WTC11 (cell line): ENCODE data around the gene LRRC40. TPM values are rescaled to one million over a fixed set of nuclear protein-coding genes. Genes with fewer than 3 reads are reported as not detected.

ENCODE experiments used
- ATAC-seq: fragments of 200-7000 bp; cut with Tn5 transposase; 2 replicates; pipeline ENCODE4 v1.10.0; 2021; ENCODE audit warnings: mild to moderate bottlenecking, moderate library complexity
- CTCF ChIA-PET: fragments of 300-600 bp; sonication (Branson Sonifier 250); formaldehyde crosslinking; loops from one replicate; lab custom pipeline; 2021; ENCODE audit warnings: antibody characterized with exemption; lab: Charles Lee
- POLR2A ChIA-PET: fragments of 350-600 bp; sonication (Branson Sonifier 250); formaldehyde crosslinking; loops from one replicate; lab custom pipeline; 2021; ENCODE audit warnings: antibody characterized with exemption; lab: Charles Lee
- DNase-seq: peaks from one replicate; pipeline ENCODE4 v3.0.0; 2021; ENCODE audit warnings: low spot score
- H3K27ac Mint-ChIP-seq: 2 replicates; pipeline ENCODE4 v1.8.0; 2021; ENCODE audit warnings: mixed read lengths
- H3K27me3 Mint-ChIP-seq: 2 replicates; pipeline ENCODE4 v1.8.0; 2021; ENCODE audit warnings: low read depth, mild to moderate bottlenecking, moderate library complexity, mixed read lengths
- H3K36me3 Mint-ChIP-seq: 2 replicates; pipeline ENCODE4 v1.8.0; 2021; ENCODE audit warnings: mixed read lengths
- H3K4me1 Mint-ChIP-seq: 2 replicates; pipeline ENCODE4 v1.8.0; 2022; ENCODE audit warnings: mixed read lengths
- H3K4me3 Mint-ChIP-seq: 2 replicates; pipeline ENCODE4 v1.8.0; 2021; ENCODE audit warnings: mild to moderate bottlenecking, moderate library complexity, mixed read lengths
- H3K9me3 Mint-ChIP-seq: 2 replicates; pipeline ENCODE4 v1.8.0; 2021; ENCODE audit warnings: mixed read lengths
- AR ChIP-seq: fragments of 250-450 bp; sonication (Bioruptor Pico); IDR thresholded peaks from 2 replicates; pipeline ENCODE4 v1.9.0; 2021; ENCODE audit warnings: mild to moderate bottlenecking
- ATF2 ChIP-seq: sonication (generic); formaldehyde crosslinking; IDR thresholded peaks from 2 replicates; pipeline ENCODE4 v1.8.1; 2022; ENCODE audit warnings: low read depth, missing genetic modification reagents, borderline replicate concordance
- CDX4 ChIP-seq: fragments of 250-450 bp; sonication (Bioruptor Pico); IDR thresholded peaks from 2 replicates; pipeline ENCODE4 v1.9.0; 2021; ENCODE audit warnings: moderate library complexity, mild to moderate bottlenecking, inconsistent platforms, borderline replicate concordance
- FOXJ3 ChIP-seq: sonication (generic); formaldehyde crosslinking; IDR thresholded peaks from 2 replicates; pipeline ENCODE4 v1.9.0; 2021; ENCODE audit warnings: missing genetic modification reagents, mild to moderate bottlenecking, borderline replicate concordance
- JAZF1 ChIP-seq: fragments of 250-450 bp; sonication (Bioruptor Pico); IDR thresholded peaks from 2 replicates; pipeline ENCODE4 v1.9.0; 2021; ENCODE audit warnings: moderate library complexity, mild to moderate bottlenecking, inconsistent platforms
- MAX ChIP-seq: sonication (generic); formaldehyde crosslinking; IDR thresholded peaks from 2 replicates; pipeline ENCODE4 v1.8.0; 2022; ENCODE audit warnings: mild to moderate bottlenecking, missing genetic modification reagents
- NFE2L1 ChIP-seq: sonication (generic); formaldehyde crosslinking; IDR thresholded peaks from 2 replicates; pipeline ENCODE4 v1.8.1; 2023; ENCODE audit warnings: missing genetic modification reagents
- NR1H2 ChIP-seq: sonication (generic); formaldehyde crosslinking; IDR thresholded peaks from 2 replicates; pipeline ENCODE4 v1.9.0; 2021; ENCODE audit warnings: mild to moderate bottlenecking, moderate library complexity, missing genetic modification reagents
- OVOL2 ChIP-seq: fragments of 250-450 bp; sonication (Bioruptor Pico); IDR thresholded peaks from 2 replicates; pipeline ENCODE4 v1.9.0; 2021; ENCODE audit warnings: mild to moderate bottlenecking, borderline replicate concordance
- RELA ChIP-seq: sonication (generic); formaldehyde crosslinking; IDR thresholded peaks from 2 replicates; pipeline ENCODE4 v1.8.1; 2022; ENCODE audit warnings: missing genetic modification reagents, mild to moderate bottlenecking, borderline replicate concordance
- SMAD4 ChIP-seq: sonication (generic); formaldehyde crosslinking; IDR thresholded peaks from 2 replicates; pipeline ENCODE4 v1.8.0; 2022; ENCODE audit warnings: mild to moderate bottlenecking, missing genetic modification reagents
- ZNF138 ChIP-seq: sonication (generic); formaldehyde crosslinking; conservative IDR thresholded peaks from 2 replicates; pipeline ENCODE4 v1.8.1; 2022; ENCODE audit warnings: mild to moderate bottlenecking, moderate library complexity, missing genetic modification reagents
- ZNF232 ChIP-seq: sonication (generic); formaldehyde crosslinking; IDR thresholded peaks from 2 replicates; pipeline ENCODE4 v1.8.0; 2022; ENCODE audit warnings: mild to moderate bottlenecking, missing genetic modification reagents
- ZNF263 ChIP-seq: sonication (generic); formaldehyde crosslinking; IDR thresholded peaks from 2 replicates; pipeline ENCODE4 v1.8.1; 2022; ENCODE audit warnings: low read depth, mild to moderate bottlenecking, moderate library complexity, missing genetic modification reagents
- ZNF317 ChIP-seq: sonication (generic); formaldehyde crosslinking; IDR thresholded peaks from 2 replicates; pipeline ENCODE4 v1.8.1; 2023; ENCODE audit warnings: low read depth, mild to moderate bottlenecking, moderate library complexity, missing genetic modification reagents, borderline replicate concordance
- ZSCAN18 ChIP-seq: fragments of 250-450 bp; sonication (Bioruptor Pico); IDR thresholded peaks from 2 replicates; pipeline ENCODE4 v2.1.2; 2022; ENCODE audit warnings: mild to moderate bottlenecking, moderate library complexity
- total RNA-seq: library from RNA; stranded (reverse); gene quantifications from 3 replicates; pipeline ENCODE4 v1.2.3, GENCODE V29; 2021
- TF ChIP-seq, protein P1 (sequence below): sonication (generic); formaldehyde crosslinking; IDR thresholded peaks from 2 replicates; pipeline ENCODE4 v1.8.1; 2023; ENCODE audit warnings: mild to moderate bottlenecking, missing genetic modification reagents
- TF ChIP-seq, protein P2 (sequence below): fragments of 250-450 bp; sonication (Bioruptor Pico); conservative IDR thresholded peaks from 2 replicates; pipeline ENCODE4 v1.9.0; 2021; ENCODE audit warnings: mild to moderate bottlenecking
- TF ChIP-seq, protein P3 (sequence below): sonication (generic); formaldehyde crosslinking; IDR thresholded peaks from 2 replicates; pipeline ENCODE4 v1.8.0; 2022; ENCODE audit warnings: mild to moderate bottlenecking, missing genetic modification reagents
- TF ChIP-seq, protein P4 (sequence below): sonication (generic); formaldehyde crosslinking; IDR thresholded peaks from 2 replicates; pipeline ENCODE4 v1.8.1; 2022; ENCODE audit warnings: mild to moderate bottlenecking, moderate library complexity, missing genetic modification reagents

The LRRC40 gene
- total RNA-seq, 1 experiment from 2014 or later, result 26.7 TPM

DNA sequence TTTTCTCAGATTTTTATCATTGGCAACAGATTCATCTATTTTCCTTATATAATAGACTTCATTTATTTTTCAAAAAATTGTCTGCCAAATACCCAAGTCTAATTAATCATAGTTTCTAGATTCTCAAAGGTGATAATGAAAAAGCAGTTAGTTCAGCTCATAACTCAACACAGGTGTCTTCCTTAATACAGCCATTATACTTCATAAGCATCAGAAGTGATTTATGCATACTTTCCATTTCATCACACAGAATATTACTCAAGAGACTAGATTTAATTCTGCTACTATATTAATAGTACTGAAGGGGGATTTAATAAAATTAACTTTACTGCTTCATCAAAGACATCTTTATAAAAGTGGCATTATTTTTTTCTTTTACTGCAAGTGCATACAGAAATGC, 34.6 kb upstream of the LRRC40 start:
- H3K4me3 Mint-ChIP-seq, result no peak overlapping the region
- DNase-seq, result no peak

GRCh38 chr1:70234733-70235132, 29.4 kb upstream of the LRRC40 start:
- ATAC-seq (no peak), DNase-seq (no peak)
- Mint-ChIP-seq H3K27me3 (no peaks in the 10 kb centered on the region), H3K27ac (no peak overlapping the region), H3K4me3 (no peak overlapping the region), H3K36me3 (peaks cover 85% of the 10 kb centered on the region), H3K4me1 (no peaks in the 10 kb centered on the region), H3K9me3 (no peaks in the 10 kb centered on the region)
- CTCF ChIA-PET, result no interaction called here
- POLR2A ChIA-PET, result no interaction called here
- TF ChIP-seq RELA (no peak), ZSCAN18 (CRISPR knock-in tag) (no peak), AR (CRISPR knock-in tag) (no peak), NFE2L1 (CRISPR knock-in tag) (no peak), ZNF263 (no peak), CDX4 (CRISPR knock-in tag) (no peak), NR1H2 (CRISPR knock-in tag) (no peak)
- TF ChIP-seq, protein P1, sequence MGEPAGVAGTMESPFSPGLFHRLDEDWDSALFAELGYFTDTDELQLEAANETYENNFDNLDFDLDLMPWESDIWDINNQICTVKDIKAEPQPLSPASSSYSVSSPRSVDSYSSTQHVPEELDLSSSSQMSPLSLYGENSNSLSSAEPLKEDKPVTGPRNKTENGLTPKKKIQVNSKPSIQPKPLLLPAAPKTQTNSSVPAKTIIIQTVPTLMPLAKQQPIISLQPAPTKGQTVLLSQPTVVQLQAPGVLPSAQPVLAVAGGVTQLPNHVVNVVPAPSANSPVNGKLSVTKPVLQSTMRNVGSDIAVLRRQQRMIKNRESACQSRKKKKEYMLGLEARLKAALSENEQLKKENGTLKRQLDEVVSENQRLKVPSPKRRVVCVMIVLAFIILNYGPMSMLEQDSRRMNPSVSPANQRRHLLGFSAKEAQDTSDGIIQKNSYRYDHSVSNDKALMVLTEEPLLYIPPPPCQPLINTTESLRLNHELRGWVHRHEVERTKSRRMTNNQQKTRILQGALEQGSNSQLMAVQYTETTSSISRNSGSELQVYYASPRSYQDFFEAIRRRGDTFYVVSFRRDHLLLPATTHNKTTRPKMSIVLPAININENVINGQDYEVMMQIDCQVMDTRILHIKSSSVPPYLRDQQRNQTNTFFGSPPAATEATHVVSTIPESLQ (CRISPR knock-in tag), result no peak

More for the DNA sequence above, 34.6 kb upstream of the LRRC40 start:
- ChIA-PET POLR2A (no interaction called here), CTCF (no interaction called here)
- Mint-ChIP-seq H3K4me1 (no peaks in the 10 kb centered on the region), H3K9me3 (no peaks in the 10 kb centered on the region), H3K27me3 (no peaks in the 10 kb centered on the region), H3K36me3 (peaks cover 80% of the 10 kb centered on the region), H3K27ac (no peak overlapping the region)
- ATAC-seq, result no peak
- TF ChIP-seq ZNF317 (CRISPR knock-in tag), result no peak
- no peak for TF ChIP-seq FOXJ3 (CRISPR knock-in tag)
- no peak for TF ChIP-seq ATF2 (CRISPR knock-in tag)
- TF ChIP-seq ZNF138 (CRISPR knock-in tag), result no peak
- TF ChIP-seq, protein P2, sequence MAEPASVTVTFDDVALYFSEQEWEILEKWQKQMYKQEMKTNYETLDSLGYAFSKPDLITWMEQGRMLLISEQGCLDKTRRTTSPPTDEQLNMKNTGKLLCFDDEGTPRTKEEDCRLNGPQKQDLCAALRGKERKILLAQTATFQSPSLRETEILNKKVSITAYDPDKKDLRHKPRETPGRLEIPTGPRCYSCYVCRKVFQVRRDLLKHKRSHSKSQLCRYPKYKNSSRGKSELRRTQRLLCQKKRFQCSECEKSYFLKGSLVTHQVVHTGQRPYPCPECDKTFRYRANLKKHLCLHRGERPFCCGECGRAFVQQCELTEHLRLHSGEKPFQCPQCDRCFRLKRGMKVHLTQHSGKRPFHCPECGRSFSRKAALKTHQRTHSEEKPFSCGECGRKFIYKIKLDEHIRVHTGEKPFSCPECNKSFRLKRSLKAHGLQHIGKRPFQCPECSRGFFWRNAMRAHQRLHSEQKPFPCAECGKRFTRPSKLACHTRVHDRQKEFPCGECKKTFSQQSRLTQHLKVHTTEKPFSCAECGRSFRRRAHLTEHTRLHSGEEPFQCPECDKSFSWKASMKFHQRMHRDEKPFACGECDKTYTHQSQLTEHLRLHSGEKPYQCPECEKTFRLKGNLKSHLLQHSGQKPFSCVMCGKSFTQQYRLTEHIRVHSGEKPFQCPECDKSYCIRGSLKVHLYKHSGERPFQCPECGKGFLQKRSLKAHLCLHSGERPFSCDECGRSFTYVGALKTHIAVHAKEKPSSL (CRISPR knock-in tag), result no peak
- no peak for TF ChIP-seq OVOL2
- no peak for TF ChIP-seq JAZF1 (CRISPR knock-in tag)
- TF ChIP-seq SMAD4 (CRISPR knock-in tag), result no peak
- TF ChIP-seq, protein P3, sequence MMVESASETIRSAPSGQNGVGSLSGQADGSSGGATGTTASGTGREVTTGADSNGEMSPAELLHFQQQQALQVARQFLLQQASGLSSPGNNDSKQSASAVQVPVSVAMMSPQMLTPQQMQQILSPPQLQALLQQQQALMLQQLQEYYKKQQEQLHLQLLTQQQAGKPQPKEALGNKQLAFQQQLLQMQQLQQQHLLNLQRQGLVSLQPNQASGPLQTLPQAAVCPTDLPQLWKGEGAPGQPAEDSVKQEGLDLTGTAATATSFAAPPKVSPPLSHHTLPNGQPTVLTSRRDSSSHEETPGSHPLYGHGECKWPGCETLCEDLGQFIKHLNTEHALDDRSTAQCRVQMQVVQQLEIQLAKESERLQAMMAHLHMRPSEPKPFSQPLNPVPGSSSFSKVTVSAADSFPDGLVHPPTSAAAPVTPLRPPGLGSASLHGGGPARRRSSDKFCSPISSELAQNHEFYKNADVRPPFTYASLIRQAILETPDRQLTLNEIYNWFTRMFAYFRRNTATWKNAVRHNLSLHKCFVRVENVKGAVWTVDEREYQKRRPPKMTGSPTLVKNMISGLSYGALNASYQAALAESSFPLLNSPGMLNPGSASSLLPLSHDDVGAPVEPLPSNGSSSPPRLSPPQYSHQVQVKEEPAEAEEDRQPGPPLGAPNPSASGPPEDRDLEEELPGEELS (CRISPR knock-in tag), result no peak
- TF ChIP-seq MAX (CRISPR knock-in tag), result no peak
- TF ChIP-seq, protein P4, sequence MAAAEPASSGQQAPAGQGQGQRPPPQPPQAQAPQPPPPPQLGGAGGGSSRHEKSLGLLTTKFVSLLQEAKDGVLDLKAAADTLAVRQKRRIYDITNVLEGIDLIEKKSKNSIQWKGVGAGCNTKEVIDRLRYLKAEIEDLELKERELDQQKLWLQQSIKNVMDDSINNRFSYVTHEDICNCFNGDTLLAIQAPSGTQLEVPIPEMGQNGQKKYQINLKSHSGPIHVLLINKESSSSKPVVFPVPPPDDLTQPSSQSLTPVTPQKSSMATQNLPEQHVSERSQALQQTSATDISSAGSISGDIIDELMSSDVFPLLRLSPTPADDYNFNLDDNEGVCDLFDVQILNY (CRISPR knock-in tag), result no peak
- TF ChIP-seq ZNF232 (CRISPR knock-in tag), result no peak
